ENCODE measurements around the gene HOXC4. TPM values are rescaled to one million over a fixed set of nuclear protein-coding genes. Genes with fewer than 3 reads are reported as not detected.

Gene HOXC4
- total and polyA plus RNA-seq, 10 of the 15 experiments (the other 5 are each of a cell fraction or from before 2014, with no cell fraction given) = 1.0 to 11.4 (median 4.2) TPM

DNA sequence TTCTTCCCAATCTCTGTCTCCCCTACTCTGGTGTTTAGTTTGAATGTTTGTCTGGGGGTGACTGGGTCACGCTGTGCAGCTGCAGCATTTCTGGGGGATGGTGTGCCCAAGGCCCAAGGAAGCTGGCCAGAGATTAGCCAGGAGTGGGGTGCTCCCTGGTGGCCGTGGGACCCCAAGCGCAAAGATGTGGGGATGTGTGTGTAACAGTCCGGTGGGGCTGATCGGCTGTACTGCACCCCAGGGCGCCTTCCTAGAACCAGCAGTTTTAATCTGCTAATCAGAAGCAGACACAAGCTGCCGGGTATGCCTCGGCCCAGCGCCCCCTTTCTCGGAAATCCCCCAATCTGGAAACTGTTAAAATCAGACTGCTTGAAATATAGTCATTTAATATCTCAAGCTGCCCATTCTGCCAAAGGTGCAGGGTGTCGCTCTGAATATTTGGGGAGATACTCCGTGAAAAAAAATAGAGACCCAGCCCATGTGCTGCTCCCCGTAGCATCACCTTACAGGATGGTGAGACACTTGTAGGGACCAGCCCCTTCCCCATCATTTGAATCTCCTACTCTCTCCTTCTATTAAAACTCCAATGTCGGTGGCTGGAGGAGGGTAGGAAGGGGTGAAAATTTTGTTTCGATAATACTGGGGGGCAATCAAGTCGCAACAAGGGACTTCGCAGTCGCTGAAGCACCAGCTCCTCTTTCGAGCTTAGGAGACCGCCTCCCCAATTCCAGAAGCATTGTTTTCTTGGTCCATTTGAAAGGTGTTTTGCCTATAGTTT, 49.4 kb upstream of the HOXC4 start:
- FAIRE-seq (no peak), DNase-seq (ENCODE audit: low read depth, low spot score) (no peak)
- CTCF ChIA-PET = interaction anchor here (1.0 to 6.1 kb wide), 11 partner anchors 13 to 375 kb away, joined by 3 to 105 read pairs (median 6); partner anchors contain the start of genes HOXC10, HOXC5 and SMUG1
- TF ChIP-seq TCF7 (IDR thresholded peaks at IDR 0.05; ENCODE audit: borderline replicate concordance) (no peak), CBX5 (IDR thresholded peaks at IDR 0.05; ENCODE audit: low read depth) (no peak), NBN (IDR thresholded peaks at IDR 0.05) (no peak), SIX5 (IDR thresholded peaks at IDR 0.05; ENCODE audit: low read depth, low read length, severe bottlenecking) (no peak), ZNF207 (IDR thresholded peaks at IDR 0.05; ENCODE audit: borderline replicate concordance) (no peak), SMARCA5 (IDR thresholded peaks at IDR 0.05) (no peak), NR2F1 (conservative IDR thresholded peaks at IDR 0.05) (no peak), ZBED1 (IDR thresholded peaks at IDR 0.05; ENCODE audit: borderline replicate concordance) (no peak), FOXK2 (IDR thresholded peaks at IDR 0.05) (no peak), RAD51 (IDR thresholded peaks at IDR 0.05) (no peak), SMC3 (IDR thresholded peaks at IDR 0.05; ENCODE audit: borderline replicate concordance, low read length) (peak; percentile 43; the same call in 1 of the 2 replicates), DPF2 (IDR thresholded peaks at IDR 0.05) (no peak), RAD21 (IDR thresholded peaks at IDR 0.05; ENCODE audit: insufficient read depth, low read depth, low read length) (peak; percentile 36; the same call in 1 of the 2 replicates), NFYA (IDR thresholded peaks at IDR 0.05; ENCODE audit: borderline replicate concordance, low read depth, low read length) (no peak)
- TF ChIP-seq, protein P1, sequence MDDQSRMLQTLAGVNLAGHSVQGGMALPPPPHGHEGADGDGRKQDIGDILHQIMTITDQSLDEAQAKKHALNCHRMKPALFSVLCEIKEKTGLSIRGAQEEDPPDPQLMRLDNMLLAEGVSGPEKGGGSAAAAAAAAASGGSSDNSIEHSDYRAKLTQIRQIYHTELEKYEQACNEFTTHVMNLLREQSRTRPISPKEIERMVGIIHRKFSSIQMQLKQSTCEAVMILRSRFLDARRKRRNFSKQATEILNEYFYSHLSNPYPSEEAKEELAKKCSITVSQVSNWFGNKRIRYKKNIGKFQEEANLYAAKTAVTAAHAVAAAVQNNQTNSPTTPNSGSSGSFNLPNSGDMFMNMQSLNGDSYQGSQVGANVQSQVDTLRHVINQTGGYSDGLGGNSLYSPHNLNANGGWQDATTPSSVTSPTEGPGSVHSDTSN (IDR thresholded peaks at IDR 0.05; ENCODE audit: insufficient replicate concordance, low read depth, low read length) = no peak
- TF ChIP-seq, protein P2, sequence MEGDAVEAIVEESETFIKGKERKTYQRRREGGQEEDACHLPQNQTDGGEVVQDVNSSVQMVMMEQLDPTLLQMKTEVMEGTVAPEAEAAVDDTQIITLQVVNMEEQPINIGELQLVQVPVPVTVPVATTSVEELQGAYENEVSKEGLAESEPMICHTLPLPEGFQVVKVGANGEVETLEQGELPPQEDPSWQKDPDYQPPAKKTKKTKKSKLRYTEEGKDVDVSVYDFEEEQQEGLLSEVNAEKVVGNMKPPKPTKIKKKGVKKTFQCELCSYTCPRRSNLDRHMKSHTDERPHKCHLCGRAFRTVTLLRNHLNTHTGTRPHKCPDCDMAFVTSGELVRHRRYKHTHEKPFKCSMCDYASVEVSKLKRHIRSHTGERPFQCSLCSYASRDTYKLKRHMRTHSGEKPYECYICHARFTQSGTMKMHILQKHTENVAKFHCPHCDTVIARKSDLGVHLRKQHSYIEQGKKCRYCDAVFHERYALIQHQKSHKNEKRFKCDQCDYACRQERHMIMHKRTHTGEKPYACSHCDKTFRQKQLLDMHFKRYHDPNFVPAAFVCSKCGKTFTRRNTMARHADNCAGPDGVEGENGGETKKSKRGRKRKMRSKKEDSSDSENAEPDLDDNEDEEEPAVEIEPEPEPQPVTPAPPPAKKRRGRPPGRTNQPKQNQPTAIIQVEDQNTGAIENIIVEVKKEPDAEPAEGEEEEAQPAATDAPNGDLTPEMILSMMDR (IDR thresholded peaks at IDR 0.05 in 2 of 3, conservative IDR thresholded peaks at IDR 0.05 in 1 of 3; ENCODE audit: control insufficient read depth in 2 of 3, extremely low read depth in 1 of 3, insufficient read depth in 1 of 3, low read depth in 3 of 3, low read length in 3 of 3) = peak in 2 of 3 experiments; percentile 18 to 31; a peak in 2 of 6 replicates
- TF ChIP-seq, protein P3, sequence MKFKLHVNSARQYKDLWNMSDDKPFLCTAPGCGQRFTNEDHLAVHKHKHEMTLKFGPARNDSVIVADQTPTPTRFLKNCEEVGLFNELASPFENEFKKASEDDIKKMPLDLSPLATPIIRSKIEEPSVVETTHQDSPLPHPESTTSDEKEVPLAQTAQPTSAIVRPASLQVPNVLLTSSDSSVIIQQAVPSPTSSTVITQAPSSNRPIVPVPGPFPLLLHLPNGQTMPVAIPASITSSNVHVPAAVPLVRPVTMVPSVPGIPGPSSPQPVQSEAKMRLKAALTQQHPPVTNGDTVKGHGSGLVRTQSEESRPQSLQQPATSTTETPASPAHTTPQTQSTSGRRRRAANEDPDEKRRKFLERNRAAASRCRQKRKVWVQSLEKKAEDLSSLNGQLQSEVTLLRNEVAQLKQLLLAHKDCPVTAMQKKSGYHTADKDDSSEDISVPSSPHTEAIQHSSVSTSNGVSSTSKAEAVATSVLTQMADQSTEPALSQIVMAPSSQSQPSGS (IDR thresholded peaks at IDR 0.05; ENCODE audit: low read length) = no peak
- TF ChIP-seq, protein P4, sequence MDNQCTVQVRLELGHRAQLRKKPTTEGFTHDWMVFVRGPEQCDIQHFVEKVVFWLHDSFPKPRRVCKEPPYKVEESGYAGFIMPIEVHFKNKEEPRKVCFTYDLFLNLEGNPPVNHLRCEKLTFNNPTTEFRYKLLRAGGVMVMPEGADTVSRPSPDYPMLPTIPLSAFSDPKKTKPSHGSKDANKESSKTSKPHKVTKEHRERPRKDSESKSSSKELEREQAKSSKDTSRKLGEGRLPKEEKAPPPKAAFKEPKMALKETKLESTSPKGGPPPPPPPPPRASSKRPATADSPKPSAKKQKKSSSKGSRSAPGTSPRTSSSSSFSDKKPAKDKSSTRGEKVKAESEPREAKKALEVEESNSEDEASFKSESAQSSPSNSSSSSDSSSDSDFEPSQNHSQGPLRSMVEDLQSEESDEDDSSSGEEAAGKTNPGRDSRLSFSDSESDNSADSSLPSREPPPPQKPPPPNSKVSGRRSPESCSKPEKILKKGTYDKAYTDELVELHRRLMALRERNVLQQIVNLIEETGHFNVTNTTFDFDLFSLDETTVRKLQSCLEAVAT (IDR thresholded peaks at IDR 0.05) = no peak

More for the DNA sequence above, 49.4 kb upstream of the HOXC4 start:
- Histone ChIP-seq H3K9me3 (replicated peaks; ENCODE audit: control insufficient read depth, insufficient read depth, low read length) (no peaks in the 10 kb centered on the region), H3K4me3 (no peak overlapping the region), H3K4me1 (ENCODE audit: control insufficient read depth, insufficient read depth, low read length) (peaks cover 6% of the 10 kb centered on the region), H3K27ac (ENCODE audit: control insufficient read depth, insufficient read depth) (no peak overlapping the region), H3K9ac (ENCODE audit: control insufficient read depth, insufficient read depth, low read length) (no peak overlapping the region), H2AFZ (ENCODE audit: control insufficient read depth, low read depth, low read length) (no peak overlapping the region), H4K20me1 (ENCODE audit: control insufficient read depth, insufficient read depth) (no peaks in the 10 kb centered on the region), H3K27me3 (replicated peaks in 1 of 2; ENCODE audit: control insufficient read depth in 2 of 2, insufficient read depth in 2 of 2, low read length in 1 of 2) (peaks cover 27 to 36% of the 10 kb centered on the region in 2 experiments), H3K4me2 (ENCODE audit: control insufficient read depth, insufficient read depth) (no peak overlapping the region), H3K79me2 (ENCODE audit: control insufficient read depth, insufficient read depth, low read length) (no peaks in the 10 kb centered on the region), H3K36me3 (ENCODE audit: control insufficient read depth in 2 of 2, insufficient read depth in 2 of 2, low read length in 1 of 2) (no peaks in the 10 kb centered on the region)
- 33% methylated on average over 20 of the region's 20 CpGs for WGBS (ENCODE audit: insufficient coverage, insufficient replicate concordance, low lambda C conversion rate, missing lambda C conversion rate)
- no TSS peak for BruUV-seq (replicated peaks)
- SMC1A ChIA-PET (ENCODE audit: uncharacterized antibody, unreplicated experiment) = interaction anchor here (0.9 to 3.3 kb wide), 9 partner anchors 12 to 224 kb away, joined by 3 to 23 read pairs (median 4); partner anchors contain the start of gene HOXC5
- RAD21 ChIA-PET (ENCODE audit: unreplicated experiment) = interaction anchor here (0.5 to 4.5 kb wide), 6 partner anchors 14 to 210 kb away, joined by 3 to 36 read pairs (median 3); partner anchors contain the start of genes HOXC10 and HOXC5
- intact Hi-C loops (cut with micrococcal nuclease; ENCODE audit: unreplicated experiment) = loop anchor here (10.0 kb wide), 1 partner anchor 371 kb away; no protein-coding TSS in a partner anchor
- in situ Hi-C loops (cut with MboI) = no loop called here
- POLR2A ChIA-PET = interaction anchor here (0.6 kb wide), 1 partner anchor 283 kb away, joined by 9 read pairs; no protein-coding TSS in a partner anchor
- peak; percentile 6; the same call in 1 of the 3 replicates for ATAC-seq

All from GM12878 (cell line).